HEK293 (cell line): Measurements from ENCODE around the gene CCNL1.

Experiments used
- BCL11B ChIP-seq: fragments of 450-650 bp; formaldehyde crosslinking; IDR thresholded peaks from 2 replicates; pipeline ENCODE4 v1.5.1; 2016; ENCODE audit warnings: low read depth, missing biosample characterization, missing genetic modification characterization
- ELK4 ChIP-seq: IDR thresholded peaks from 2 replicates; pipeline ENCODE4 v1.6.1; 2011; ENCODE audit warnings: mild to moderate bottlenecking, low read depth, low read length, borderline replicate concordance
- FEZF1 ChIP-seq: fragments of 450-650 bp; formaldehyde crosslinking; IDR thresholded peaks from 2 replicates; pipeline ENCODE4 v1.5.1; 2016; ENCODE audit warnings: missing biosample characterization, missing genetic modification characterization
- KLF16 ChIP-seq: fragments of 450-650 bp; formaldehyde crosslinking; IDR thresholded peaks from 2 replicates; pipeline ENCODE4 v1.5.1; 2017; ENCODE audit warnings: missing biosample characterization, missing genetic modification characterization
- PRDM4 ChIP-seq: fragments of 450-650 bp; formaldehyde crosslinking; IDR thresholded peaks from 2 replicates; pipeline ENCODE4 v1.5.1; 2017; ENCODE audit warnings: missing biosample characterization, missing genetic modification characterization
- ZFP37 ChIP-seq: fragments of 450-650 bp; formaldehyde crosslinking; IDR thresholded peaks from 2 replicates; pipeline ENCODE4 v1.5.1; 2016; ENCODE audit warnings: missing biosample characterization, missing genetic modification characterization
- ZFP41 ChIP-seq: fragments of 450-650 bp; formaldehyde crosslinking; IDR thresholded peaks from 2 replicates; pipeline ENCODE4 v1.5.1; 2016; ENCODE audit warnings: missing biosample characterization, missing genetic modification characterization, borderline replicate concordance
- ZNF169 ChIP-seq: fragments of 450-650 bp; formaldehyde crosslinking; IDR thresholded peaks from 2 replicates; pipeline ENCODE4 v1.5.1; 2016; ENCODE audit warnings: missing biosample characterization, missing genetic modification characterization
- ZNF184 ChIP-seq: fragments of 450-650 bp; IDR thresholded peaks from 2 replicates; pipeline ENCODE4 v1.5.1; 2018; ENCODE audit warnings: missing biosample characterization, mild to moderate bottlenecking, missing genetic modification characterization
- ZNF2 ChIP-seq: fragments of 450-650 bp; formaldehyde crosslinking; IDR thresholded peaks from 2 replicates; pipeline ENCODE4 v1.5.1; 2016; ENCODE audit warnings: missing biosample characterization, missing genetic modification characterization
- ZNF202 ChIP-seq: fragments of 450-650 bp; formaldehyde crosslinking; IDR thresholded peaks from 2 replicates; pipeline ENCODE4 v1.5.1; 2016; ENCODE audit warnings: missing biosample characterization, missing genetic modification characterization, borderline replicate concordance
- ZNF280D ChIP-seq: fragments of 450-650 bp; formaldehyde crosslinking; IDR thresholded peaks from 2 replicates; pipeline ENCODE4 v1.5.1; 2016; ENCODE audit warnings: missing biosample characterization, missing genetic modification characterization
- ZNF302 ChIP-seq: fragments of 450-650 bp; formaldehyde crosslinking; IDR thresholded peaks from 2 replicates; pipeline ENCODE4 v1.5.1; 2016; ENCODE audit warnings: missing biosample characterization, missing genetic modification characterization, low read depth
- ZNF335 ChIP-seq: fragments of 450-650 bp; formaldehyde crosslinking; conservative IDR thresholded peaks from 2 replicates; pipeline ENCODE4 v1.5.1; 2016; ENCODE audit warnings: missing biosample characterization, missing genetic modification characterization
- ZNF530 ChIP-seq: fragments of 450-650 bp; formaldehyde crosslinking; IDR thresholded peaks from 2 replicates; pipeline ENCODE4 v1.5.1; 2016; ENCODE audit warnings: low read depth, missing biosample characterization, missing genetic modification characterization
- ZNF571 ChIP-seq: fragments of 450-650 bp; formaldehyde crosslinking; IDR thresholded peaks from 2 replicates; pipeline ENCODE4 v1.5.0; 2017; ENCODE audit warnings: missing biosample characterization, missing genetic modification characterization
- ZNF585B ChIP-seq: fragments of 450-650 bp; formaldehyde crosslinking; IDR thresholded peaks from 2 replicates; pipeline ENCODE4 v1.5.1; 2016; ENCODE audit warnings: missing biosample characterization, missing genetic modification characterization
- ZNF624 ChIP-seq: fragments of 450-650 bp; formaldehyde crosslinking; IDR thresholded peaks from 2 replicates; pipeline ENCODE4 v1.5.1; 2017; ENCODE audit warnings: missing biosample characterization, missing genetic modification characterization
- ZNF626 ChIP-seq: fragments of 450-650 bp; sonication (Bioruptor Pico); formaldehyde crosslinking; IDR thresholded peaks from 2 replicates; pipeline ENCODE4 v1.5.1; 2018; ENCODE audit warnings: missing biosample characterization, missing genetic modification characterization, inconsistent platforms
- ZNF660 ChIP-seq: fragments of 450-650 bp; IDR thresholded peaks from 2 replicates; pipeline ENCODE4 v1.5.1; 2018; ENCODE audit warnings: missing biosample characterization, mild to moderate bottlenecking, missing genetic modification characterization
- ZNF692 ChIP-seq: fragments of 450-650 bp; formaldehyde crosslinking; IDR thresholded peaks from 2 replicates; pipeline ENCODE4 v1.5.1; 2016; ENCODE audit warnings: missing biosample characterization, missing genetic modification characterization
- ZNF701 ChIP-seq: fragments of 450-650 bp; formaldehyde crosslinking; IDR thresholded peaks from 2 replicates; pipeline ENCODE4 v1.5.1; 2016; ENCODE audit warnings: missing biosample characterization, missing genetic modification characterization
- ZSCAN5A ChIP-seq: fragments of 450-650 bp; formaldehyde crosslinking; IDR thresholded peaks from 2 replicates; pipeline ENCODE4 v1.5.1; 2016; ENCODE audit warnings: missing biosample characterization, missing genetic modification characterization
- TF ChIP-seq, protein P1 (sequence below): fragments of 450-650 bp; formaldehyde crosslinking; IDR thresholded peaks from 2 replicates; pipeline ENCODE4 v1.5.0; 2017; ENCODE audit warnings: missing biosample characterization, missing genetic modification characterization, borderline replicate concordance
- TF ChIP-seq, protein P2 (sequence below): fragments of 450-650 bp; formaldehyde crosslinking; IDR thresholded peaks from 2 replicates; pipeline ENCODE4 v1.5.1; 2016; ENCODE audit warnings: missing biosample characterization, missing genetic modification characterization

CCNL1 gene

GRCh38 chr3:157174649-157175498 lies 14.9 kb upstream of the CCNL1 start (continued):
- TF ChIP-seq, protein P1, sequence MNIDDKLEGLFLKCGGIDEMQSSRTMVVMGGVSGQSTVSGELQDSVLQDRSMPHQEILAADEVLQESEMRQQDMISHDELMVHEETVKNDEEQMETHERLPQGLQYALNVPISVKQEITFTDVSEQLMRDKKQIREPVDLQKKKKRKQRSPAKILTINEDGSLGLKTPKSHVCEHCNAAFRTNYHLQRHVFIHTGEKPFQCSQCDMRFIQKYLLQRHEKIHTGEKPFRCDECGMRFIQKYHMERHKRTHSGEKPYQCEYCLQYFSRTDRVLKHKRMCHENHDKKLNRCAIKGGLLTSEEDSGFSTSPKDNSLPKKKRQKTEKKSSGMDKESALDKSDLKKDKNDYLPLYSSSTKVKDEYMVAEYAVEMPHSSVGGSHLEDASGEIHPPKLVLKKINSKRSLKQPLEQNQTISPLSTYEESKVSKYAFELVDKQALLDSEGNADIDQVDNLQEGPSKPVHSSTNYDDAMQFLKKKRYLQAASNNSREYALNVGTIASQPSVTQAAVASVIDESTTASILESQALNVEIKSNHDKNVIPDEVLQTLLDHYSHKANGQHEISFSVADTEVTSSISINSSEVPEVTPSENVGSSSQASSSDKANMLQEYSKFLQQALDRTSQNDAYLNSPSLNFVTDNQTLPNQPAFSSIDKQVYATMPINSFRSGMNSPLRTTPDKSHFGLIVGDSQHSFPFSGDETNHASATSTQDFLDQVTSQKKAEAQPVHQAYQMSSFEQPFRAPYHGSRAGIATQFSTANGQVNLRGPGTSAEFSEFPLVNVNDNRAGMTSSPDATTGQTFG (tag by site-specific recombination): no peak
- TF ChIP-seq ZNF585B (tag by site-specific recombination): no peak
- TF ChIP-seq ZNF169 (tag by site-specific recombination): no peak
- TF ChIP-seq ELK4: peak; percentile 94
- peak; percentile 90; the same call in 1 of the 2 replicates for TF ChIP-seq ZNF660
- no peak for TF ChIP-seq ZNF571 (tag by site-specific recombination)
- no peak for TF ChIP-seq ZNF626 (tag by site-specific recombination)
- peak; percentile 87 for TF ChIP-seq ZFP37 (tag by site-specific recombination)
- no peak for TF ChIP-seq ZFP41 (tag by site-specific recombination)
- no peak for TF ChIP-seq ZNF184 (tag by site-specific recombination)
- no peak for TF ChIP-seq ZNF302
- TF ChIP-seq ZNF701 (tag by site-specific recombination): no peak
- no peak for TF ChIP-seq FEZF1
- TF ChIP-seq ZNF280D: no peak
- no peak for TF ChIP-seq ZSCAN5A (tag by site-specific recombination)
- TF ChIP-seq PRDM4 (tag by site-specific recombination): no peak
- no peak for TF ChIP-seq ZNF202 (tag by site-specific recombination)
- peak; percentile 69; the same call in 1 of the 2 replicates for TF ChIP-seq ZNF692 (tag by site-specific recombination)
- TF ChIP-seq ZNF624 (tag by site-specific recombination): no peak
- 0 out of 2 replicates have a peak, but pooled peaks have one; percentile 19 for TF ChIP-seq ZNF2 (tag by site-specific recombination)
- peak; percentile 81 for TF ChIP-seq ZNF335
- TF ChIP-seq KLF16 (tag by site-specific recombination): peak; percentile 79
- TF ChIP-seq, protein P2, sequence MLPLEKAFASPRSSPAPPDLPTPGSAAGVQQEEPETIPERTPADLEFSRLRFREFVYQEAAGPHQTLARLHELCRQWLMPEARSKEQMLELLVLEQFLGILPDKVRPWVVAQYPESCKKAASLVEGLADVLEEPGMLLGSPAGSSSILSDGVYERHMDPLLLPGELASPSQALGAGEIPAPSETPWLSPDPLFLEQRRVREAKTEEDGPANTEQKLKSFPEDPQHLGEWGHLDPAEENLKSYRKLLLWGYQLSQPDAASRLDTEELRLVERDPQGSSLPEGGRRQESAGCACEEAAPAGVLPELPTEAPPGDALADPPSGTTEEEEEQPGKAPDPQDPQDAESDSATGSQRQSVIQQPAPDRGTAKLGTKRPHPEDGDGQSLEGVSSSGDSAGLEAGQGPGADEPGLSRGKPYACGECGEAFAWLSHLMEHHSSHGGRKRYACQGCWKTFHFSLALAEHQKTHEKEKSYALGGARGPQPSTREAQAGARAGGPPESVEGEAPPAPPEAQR: no peak
- no peak for TF ChIP-seq ZNF530 (tag by site-specific recombination)
- peak; percentile 63; the same call in 1 of the 2 replicates for TF ChIP-seq BCL11B (tag by site-specific recombination)
